ENCODE measurements around the gene GCLC. TPM values are rescaled to one million over a fixed set of nuclear protein-coding genes. Genes with fewer than 3 reads are reported as not detected.
"Not testable (repeated sequence)": the region's sequence is repeated elsewhere in the genome, so short reads cannot be mapped to it uniquely, and the experiment has no call there.

Gene GCLC
- total RNA-seq, 2 experiments from 2014 or later, result 30.9 to 34.4 TPM

GRCh38 chr6:53565886-53566285 lies 21.0 kb upstream of the GCLC start:
- CTCF ChIA-PET, result interaction anchor here (1.0 kb wide), 1 partner anchor 13 kb away, joined by 3 read pairs; no protein-coding TSS in a partner anchor

GRCh38 chr6:53564401-53565065 lies 19.6 kb upstream of the GCLC start:
- ChIA-PET CTCF (no interaction called here), POLR2A (no interaction called here)

More at GRCh38 chr6:53565886-53566285, 21.0 kb upstream of the GCLC start:
- POLR2A ChIA-PET, result no interaction called here

- POLR2A ChIA-PET, result no interaction called here
Observed at GRCh38 chr6:53556986-53557715, 12.2 kb upstream of the GCLC start.

GRCh38 chr6:53553600-53553999 lies 8.7 kb upstream of the GCLC start:
- CTCF ChIA-PET, POLR2A ChIA-PET: not testable (repeated sequence)

More at GRCh38 chr6:53556986-53557715, 12.2 kb upstream of the GCLC start:
- CTCF ChIA-PET, result no interaction called here

GRCh38 chr6:53551681-53552080 lies 6.8 kb upstream of the GCLC start:
- CTCF ChIA-PET, POLR2A ChIA-PET: not testable (repeated sequence)

- CTCF ChIA-PET, result interaction anchor here (0.6 to 1.6 kb wide), 2 partner anchors 101 to 103 kb away, joined by 3 to 6 read pairs; no protein-coding TSS in a partner anchor
Observed at GRCh38 chr6:53547811-53548496, 3.1 kb upstream of the GCLC start.

GRCh38 chr6:53547166-53547810 lies 2.4 kb upstream of the GCLC start:
- POLR2A ChIA-PET, result interaction anchor here (1.2 to 1.6 kb wide), 2 partner anchors 54 to 104 kb away, joined by 3 to 5 read pairs; no protein-coding TSS in a partner anchor
- CTCF ChIA-PET, result interaction anchor here (1.6 kb wide), 1 partner anchor 104 kb away, joined by 6 read pairs; no protein-coding TSS in a partner anchor

More at GRCh38 chr6:53547811-53548496, 3.1 kb upstream of the GCLC start:
- POLR2A ChIA-PET, result interaction anchor here (1.2 to 1.6 kb wide), 2 partner anchors 55 to 104 kb away, joined by 3 to 5 read pairs; no protein-coding TSS in a partner anchor

GRCh38 chr6:53546281-53546680 lies 1.4 kb upstream of the GCLC start:
- CTCF ChIA-PET, result interaction anchor here (1.3 kb wide), 1 partner anchor 54 kb away, joined by 5 read pairs; no protein-coding TSS in a partner anchor
- POLR2A ChIA-PET, result no interaction called here

GRCh38 chr6:53544217-53544469 lies 758 bp downstream of the GCLC start:
- ChIA-PET POLR2A (interaction anchor here (0.5 to 1.7 kb wide), 7 partner anchors 19 to 250 kb away, joined by 3 to 9 read pairs (median 3); partner anchors contain the start of gene LRRC1), CTCF (interaction anchor here (0.6 to 2.6 kb wide), 5 partner anchors 14 to 108 kb away, joined by 3 to 9 read pairs (median 3); no protein-coding TSS in a partner anchor)

GRCh38 chr6:53543359-53544216 lies 1.3 kb downstream of the GCLC start:
- POLR2A ChIA-PET, result interaction anchor here (0.5 to 1.7 kb wide), 7 partner anchors 19 to 251 kb away, joined by 3 to 9 read pairs (median 3); partner anchors contain the start of gene LRRC1
- CTCF ChIA-PET, result interaction anchor here (0.6 to 2.6 kb wide), 5 partner anchors 14 to 108 kb away, joined by 3 to 9 read pairs (median 3); no protein-coding TSS in a partner anchor

- CTCF ChIA-PET, result interaction anchor here (0.6 kb wide), 1 partner anchor 34 kb away, joined by 3 read pairs; no protein-coding TSS in a partner anchor
- POLR2A ChIA-PET, result no interaction called here
Observed at GRCh38 chr6:53541900-53542299, 3.0 kb downstream of the GCLC start.

- CTCF ChIA-PET, result no interaction called here
- POLR2A ChIA-PET, result no interaction called here
Observed at GRCh38 chr6:53540129-53540692, 4.7 kb downstream of the GCLC start.

GRCh38 chr6:53539561-53539960 lies 5.3 kb downstream of the GCLC start:
- CTCF ChIA-PET, result no interaction called here
- POLR2A ChIA-PET, result no interaction called here

- ChIA-PET CTCF (no interaction called here), POLR2A (no interaction called here)
Observed at GRCh38 chr6:53536561-53536960, 8.3 kb downstream of the GCLC start.

GRCh38 chr6:53532942-53533341 lies 12.0 kb downstream of the GCLC start:
- ChIA-PET POLR2A (no interaction called here), CTCF (no interaction called here)

- POLR2A ChIA-PET, result no interaction called here
- CTCF ChIA-PET, result no interaction called here
Observed at GRCh38 chr6:53532061-53532797, 12.7 kb downstream of the GCLC start.

GRCh38 chr6:53530780-53531386 lies 14.0 kb downstream of the GCLC start:
- ChIA-PET CTCF (interaction anchor here (0.6 to 1.5 kb wide), 4 partner anchors 38 to 879 kb away, joined by 3 to 5 read pairs (median 4); no protein-coding TSS in a partner anchor), POLR2A (no interaction called here)

Measured in activated CD8-positive, alpha-beta memory T cell treated with anti-CD3 and anti-CD28 coated beads for 36 hours (primary cell).